Activated CD8-positive, alpha-beta memory T cell treated with anti-CD3 and anti-CD28 coated beads, Interleukin-2, amount 50 U/mL, for 48 hours (primary cell): ENCODE data around the gene FREM1.
"Not testable (repeated sequence)": the region's sequence is repeated elsewhere in the genome, so short reads cannot be mapped to it uniquely, and the experiment has no call there.

Source experiments
- DNase-seq: peaks from one replicate; pipeline ENCODE4 v3.0.0-alpha.2; 2020

FREM1 gene, protein sequence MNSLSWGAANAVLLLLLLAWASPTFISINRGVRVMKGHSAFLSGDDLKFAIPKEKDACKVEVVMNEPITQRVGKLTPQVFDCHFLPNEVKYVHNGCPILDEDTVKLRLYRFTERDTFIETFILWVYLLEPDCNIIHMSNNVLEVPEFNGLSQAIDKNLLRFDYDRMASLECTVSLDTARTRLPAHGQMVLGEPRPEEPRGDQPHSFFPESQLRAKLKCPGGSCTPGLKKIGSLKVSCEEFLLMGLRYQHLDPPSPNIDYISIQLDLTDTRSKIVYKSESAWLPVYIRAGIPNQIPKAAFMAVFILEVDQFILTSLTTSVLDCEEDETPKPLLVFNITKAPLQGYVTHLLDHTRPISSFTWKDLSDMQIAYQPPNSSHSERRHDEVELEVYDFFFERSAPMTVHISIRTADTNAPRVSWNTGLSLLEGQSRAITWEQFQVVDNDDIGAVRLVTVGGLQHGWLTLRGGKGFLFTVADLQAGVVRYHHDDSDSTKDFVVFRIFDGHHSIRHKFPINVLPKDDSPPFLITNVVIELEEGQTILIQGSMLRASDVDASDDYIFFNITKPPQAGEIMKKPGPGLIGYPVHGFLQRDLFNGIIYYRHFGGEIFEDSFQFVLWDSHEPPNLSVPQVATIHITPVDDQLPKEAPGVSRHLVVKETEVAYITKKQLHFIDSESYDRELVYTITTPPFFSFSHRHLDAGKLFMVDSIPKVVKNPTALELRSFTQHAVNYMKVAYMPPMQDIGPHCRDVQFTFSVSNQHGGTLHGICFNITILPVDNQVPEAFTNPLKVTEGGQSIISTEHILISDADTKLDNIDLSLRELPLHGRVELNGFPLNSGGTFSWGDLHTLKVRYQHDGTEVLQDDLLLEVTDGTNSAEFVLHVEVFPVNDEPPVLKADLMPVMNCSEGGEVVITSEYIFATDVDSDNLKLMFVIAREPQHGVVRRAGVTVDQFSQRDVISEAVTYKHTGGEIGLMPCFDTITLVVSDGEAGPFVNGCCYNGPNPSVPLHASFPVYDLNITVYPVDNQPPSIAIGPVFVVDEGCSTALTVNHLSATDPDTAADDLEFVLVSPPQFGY (N-terminal part only)

DNA sequence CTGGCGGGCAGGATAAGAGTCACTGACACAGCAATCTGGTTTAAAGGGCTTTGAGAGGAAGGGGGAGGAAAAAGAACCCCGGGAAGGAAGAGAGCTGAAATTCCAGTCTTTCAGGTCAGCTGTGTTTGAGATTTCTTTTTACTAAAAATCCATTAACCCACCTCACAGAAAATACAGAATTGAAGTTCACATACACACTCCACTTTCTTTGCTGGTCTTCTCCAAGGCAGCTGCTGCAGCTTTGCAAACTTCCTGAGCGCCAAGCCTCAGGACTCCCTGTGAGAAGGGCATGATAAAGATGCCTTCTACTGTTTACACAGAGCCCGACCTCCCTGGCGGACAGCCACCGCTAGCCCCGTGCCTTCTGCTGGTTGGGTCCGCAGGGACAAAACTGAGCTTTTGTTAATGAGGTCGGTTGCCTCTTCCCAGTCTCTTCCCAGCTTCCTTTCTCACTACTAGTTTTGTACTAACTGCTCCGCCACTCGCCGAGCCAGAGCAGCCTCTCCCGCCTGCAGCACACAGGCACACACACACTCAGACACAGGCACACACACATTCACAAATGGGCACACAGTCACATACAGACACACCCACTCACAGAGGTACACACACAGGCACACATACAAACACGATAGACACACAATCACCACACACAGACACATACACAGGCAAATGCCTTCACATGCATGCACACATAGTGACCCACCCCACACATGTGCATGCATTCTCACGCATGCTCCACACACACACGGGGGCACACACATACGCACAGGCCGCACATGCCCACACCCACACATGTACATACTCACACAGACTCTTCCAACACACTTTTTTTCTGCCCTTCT is at the start of gene FREM1:
Gene FREM1, minus strand, starts transcription at position 468 of the 845 bp plus-strand sequence. CDS start 41,451 bp downstream, outside the sequence.
- no peak for DNase-seq

DNA sequence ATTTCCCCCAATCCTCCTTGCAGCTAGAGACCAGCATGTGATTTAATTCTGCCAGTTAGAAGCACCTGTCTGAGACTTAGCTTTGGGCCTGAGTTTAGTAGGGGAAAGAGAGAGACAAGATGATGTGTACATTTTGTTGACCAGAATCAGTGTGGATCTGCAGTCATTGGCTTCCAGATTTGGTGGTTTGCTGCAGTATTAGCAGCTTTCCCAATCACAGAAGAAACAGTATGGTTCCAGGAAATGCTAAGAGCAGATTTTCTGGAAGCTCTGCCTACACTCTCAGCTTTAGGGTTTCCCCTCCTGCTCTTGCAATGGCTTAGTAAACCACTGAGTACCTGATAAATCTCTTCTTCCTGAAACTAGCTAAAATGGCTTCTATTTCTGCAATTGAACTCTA is 48.8 kb upstream of the FREM1 start:
- no peak for DNase-seq

DNA sequence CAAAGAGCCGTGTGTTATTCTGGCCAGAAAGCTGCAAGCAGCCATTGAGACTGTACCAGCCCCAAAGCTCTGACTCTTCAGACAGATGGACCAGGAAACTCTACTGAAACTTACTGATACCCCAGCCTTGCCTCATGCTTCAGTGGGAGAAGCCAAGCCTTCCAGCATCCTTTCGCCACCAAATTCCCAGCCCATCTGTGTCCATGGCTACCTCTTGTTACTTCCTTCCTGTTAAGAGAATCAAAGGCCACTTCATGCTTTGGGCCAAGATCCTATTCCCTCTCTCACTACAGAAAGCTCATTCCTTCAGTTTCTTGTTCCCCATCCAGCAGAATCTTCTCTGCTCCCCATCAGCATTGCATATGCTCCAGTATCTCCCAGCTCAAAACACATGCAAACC is 46.9 kb upstream of the FREM1 start:
- DNase-seq = no peak

DNA sequence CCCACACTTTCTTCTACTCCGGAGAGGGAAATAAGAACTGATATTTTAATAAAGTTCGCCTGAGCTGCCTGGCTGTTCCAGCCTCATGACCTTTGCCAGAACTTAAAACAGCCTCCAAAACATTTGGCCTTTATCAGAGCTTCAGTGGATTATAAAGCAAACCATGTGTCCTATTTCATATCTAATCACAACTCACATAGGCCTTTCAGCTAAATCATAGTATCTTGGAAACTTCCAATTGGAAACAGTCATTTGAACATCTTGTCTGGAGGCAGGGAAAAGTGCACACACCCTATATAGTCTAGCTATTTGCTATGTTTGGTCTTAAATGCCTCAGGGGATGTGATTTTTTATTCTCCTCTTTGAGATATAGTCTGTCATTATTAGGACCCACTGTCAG is 46.0 kb upstream of the FREM1 start:
- no peak for DNase-seq

DNA sequence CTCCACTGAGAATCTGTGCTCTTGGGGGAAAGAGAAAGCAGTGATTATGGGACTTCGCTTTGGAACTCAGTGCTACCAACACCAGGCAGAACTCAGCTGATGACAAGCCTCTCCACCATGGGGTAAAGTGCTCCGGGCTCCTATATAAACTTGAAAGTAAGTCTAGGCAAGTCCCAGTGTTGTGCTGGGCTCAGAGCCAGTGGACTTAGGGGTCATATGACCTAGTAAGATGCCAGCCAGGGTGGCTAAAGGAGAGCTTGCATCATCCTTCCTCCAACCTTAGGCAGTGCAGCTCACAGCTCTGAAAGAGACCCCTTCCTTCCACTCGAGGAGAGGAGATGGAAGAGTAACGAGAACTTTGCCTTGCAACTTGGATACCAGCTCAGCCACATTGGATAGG is 35.1 kb upstream of the FREM1 start:
- DNase-seq = no peak

DNA sequence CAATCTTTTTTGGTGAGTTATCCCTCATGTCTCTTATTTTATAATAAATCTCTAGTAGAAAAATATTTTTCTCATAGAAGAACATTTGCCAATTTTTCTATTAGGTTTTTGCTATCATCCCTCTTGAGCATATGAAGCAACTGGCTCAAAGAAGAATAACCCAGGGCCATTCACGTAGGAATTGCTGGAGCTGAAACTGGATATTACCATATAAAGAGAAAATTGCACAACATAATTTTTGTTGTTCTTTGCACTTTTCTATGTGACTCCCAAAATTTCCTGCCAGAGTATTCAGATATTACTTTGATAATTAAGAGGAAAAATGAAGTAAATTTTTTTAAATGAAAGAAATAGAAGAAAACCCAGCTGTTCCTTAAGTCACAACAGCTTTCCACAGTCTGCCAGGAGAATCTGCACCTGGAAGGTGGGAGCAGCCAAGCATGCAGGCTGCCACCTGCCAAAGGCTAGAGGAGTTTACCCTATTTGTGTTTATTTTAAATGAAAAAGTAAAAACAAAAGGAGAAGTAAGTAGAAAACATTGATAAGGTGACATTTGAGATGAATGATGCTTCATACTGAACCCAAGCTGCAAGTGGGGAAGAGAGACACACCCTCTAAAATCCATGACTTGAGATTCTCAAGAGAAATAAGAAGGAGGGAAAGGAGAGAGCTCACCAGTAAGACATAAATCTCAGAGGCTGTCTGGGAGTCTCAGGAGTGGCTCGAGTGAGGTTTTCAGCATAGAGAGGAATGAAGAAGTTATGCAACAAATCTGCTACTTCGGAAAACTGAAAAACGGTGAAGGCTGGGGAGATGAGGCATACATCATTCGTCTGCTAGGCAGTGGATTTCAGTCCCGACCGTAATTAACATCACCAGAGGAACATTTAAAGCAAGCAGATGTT is 31.5 kb upstream of the FREM1 start:
- DNase-seq = no peak

DNA sequence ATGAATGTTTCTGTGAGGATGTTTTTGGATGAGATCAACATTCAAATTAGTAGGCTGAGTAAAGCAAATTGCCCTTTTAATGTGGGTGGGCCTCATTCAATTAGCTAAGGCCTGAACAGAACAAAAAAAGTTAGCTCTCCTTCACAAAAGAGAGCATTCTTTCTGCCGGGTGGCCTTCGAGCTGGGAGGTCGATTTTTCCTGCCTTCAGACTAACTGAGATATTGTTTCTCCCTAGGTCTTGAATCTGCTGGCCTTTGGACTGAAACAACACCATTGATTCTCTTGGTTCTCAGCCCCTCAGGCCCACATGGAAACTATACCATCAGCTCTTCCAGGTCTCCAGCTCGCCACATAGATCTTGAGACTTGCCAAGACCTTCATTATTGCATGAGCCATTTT is 29.1 kb upstream of the FREM1 start:
- no peak for DNase-seq

DNA sequence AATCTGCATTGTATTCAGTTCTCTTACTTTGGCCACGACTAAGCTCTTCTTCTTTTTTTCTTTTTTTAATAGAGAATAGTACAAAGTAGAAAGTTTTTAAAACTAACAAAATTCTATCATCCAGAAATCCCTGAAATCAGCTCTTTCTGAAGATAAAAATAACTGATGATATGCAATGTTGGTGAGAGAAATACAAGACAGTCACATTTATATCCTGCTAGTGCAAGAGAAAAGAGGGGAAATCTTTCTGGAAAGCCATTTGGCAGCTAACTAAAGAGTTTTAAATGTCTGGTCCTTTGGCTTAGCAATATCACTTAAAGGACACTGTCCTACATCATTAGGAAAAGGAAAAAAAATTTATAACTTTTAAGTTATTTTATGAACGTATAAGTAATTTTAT is 27.0 kb upstream of the FREM1 start:
- no peak for DNase-seq

DNA sequence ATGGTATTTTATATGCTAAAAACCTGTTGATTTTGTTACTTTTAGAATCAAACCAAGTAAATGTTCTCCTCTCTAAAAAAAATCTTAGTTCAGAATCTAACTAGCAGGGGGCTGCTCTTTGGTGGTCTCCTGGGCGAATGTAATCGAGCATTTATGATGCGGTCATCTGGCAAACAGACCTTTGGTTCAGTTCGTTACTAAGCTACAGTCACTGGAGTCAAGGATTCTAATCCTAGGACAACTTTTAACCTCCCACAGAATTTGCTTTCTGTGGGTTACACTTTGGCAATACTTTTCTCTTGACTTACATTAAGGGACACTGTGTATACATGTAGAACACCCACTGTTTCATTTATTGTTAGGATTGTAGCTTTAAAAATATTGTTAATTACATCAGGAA is 26.3 kb upstream of the FREM1 start:
- DNase-seq = no peak

DNA sequence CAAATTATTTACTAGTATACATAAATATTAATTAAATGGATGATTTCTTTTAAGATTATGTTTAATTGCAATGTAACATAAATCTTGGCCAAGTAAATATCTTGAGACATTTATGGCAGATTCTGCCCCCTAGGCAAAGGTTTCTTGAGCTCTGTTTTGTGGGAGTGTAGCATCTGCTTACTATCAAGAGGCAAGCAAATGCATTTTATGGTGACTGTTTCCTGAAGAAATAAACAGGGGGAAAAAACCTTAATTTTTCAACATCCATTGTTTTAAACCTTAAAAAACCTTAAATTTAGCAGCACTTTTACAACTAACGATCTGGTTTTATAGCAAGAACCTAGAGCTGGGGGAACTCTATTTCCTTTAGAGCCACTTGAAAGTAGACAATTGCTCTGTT is 25.7 kb upstream of the FREM1 start:
- no peak for DNase-seq

DNA sequence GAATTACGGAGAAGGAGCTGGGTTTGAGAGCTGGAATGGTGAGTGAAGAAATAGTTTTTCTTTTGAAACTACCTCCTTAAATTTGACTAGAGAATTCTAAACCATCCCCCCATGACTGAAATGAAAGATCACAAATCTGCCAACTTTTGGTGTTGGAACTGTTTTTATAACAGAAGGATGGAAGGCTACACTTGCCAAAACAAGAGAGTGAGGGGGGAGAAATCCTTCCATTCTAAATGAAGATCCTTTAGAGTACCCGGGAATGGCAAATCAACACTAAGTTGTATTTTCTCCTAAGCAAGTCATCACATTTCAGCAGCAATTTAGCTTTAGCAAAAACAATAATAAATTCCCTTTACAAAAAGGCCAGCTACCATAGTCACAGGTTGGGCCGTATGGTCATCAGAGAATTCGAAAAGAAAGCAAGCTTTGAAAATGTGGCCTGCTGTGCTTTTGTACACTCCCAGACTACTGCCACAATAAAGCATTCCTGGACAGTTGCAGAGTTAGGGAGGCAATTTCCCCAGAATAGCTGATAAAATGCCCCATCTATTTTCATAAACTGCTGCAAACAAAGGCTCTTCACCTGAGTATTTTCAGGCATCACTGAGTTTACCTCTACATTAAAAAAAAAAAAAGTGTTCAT is 25.0 kb upstream of the FREM1 start:
- no peak for DNase-seq

DNA sequence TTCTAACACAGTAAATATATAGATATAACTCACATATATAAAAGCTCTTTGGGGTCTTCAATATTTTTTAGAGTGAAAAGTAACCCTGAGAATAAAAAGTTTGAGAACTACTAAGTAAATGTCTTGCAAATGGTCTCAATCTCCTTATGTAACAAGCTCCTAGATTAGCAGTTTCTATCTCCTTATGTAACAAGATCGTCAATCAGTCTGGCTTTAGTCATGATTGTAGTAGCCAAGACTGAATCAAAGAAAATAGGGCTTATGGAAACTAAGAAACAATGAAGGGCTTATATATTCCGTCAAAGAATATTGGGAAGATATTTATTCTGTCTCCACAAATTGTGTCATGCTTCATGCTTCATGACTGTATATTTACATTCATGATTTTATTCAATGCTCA is 22.4 kb upstream of the FREM1 start:
- DNase-seq = no peak

DNA sequence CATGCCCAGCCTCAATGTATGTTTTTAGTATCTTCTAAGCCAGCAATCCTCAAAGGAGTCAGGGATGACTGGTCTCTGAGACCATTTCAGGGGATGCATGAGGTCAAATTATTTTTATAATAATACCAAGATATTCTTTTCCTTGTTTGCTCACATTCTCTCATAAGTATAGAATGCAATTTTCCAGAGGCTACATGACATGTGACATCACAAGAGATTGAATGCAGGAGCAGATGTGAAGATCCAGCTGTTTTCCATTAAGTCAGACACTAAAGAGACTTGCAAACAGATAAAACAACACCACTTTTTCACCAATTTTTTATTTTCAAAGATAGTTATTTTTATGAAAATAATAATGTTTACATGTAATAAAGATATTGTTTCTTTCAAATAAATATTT is 22.0 kb upstream of the FREM1 start:
- no peak for DNase-seq

DNA sequence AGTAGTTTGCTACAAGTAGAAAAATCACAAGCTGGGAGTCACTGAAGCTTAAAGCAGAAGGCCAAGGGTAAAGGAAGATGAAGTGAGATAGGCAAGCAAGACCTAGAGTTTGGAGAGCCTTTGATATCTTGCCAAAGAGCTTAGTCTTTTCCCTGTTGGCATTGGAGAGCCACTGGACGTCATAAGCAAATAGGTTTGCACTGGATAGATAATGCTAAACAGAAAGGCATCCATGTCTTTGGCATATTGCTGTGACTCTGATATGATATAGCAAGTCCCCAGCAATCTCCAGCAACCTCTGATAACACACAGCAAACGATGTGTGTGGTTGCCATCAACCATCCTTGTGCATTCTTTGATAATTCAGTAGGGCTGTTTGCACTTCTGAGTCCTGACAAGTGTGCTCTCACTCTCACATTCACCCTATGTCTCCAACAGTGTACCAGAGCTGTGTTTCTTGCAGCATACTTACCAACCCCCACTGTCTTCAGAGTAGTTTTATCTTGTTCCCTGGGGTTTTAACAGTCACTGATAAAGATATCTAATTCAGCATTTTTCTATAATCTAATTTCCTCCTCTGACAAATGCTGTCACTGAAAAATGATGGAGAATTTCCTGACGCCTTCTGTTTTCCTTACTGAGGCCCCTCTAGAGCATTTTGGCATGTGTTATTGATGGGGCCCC is 16.9 kb upstream of the FREM1 start:
- DNase-seq = no peak

DNA sequence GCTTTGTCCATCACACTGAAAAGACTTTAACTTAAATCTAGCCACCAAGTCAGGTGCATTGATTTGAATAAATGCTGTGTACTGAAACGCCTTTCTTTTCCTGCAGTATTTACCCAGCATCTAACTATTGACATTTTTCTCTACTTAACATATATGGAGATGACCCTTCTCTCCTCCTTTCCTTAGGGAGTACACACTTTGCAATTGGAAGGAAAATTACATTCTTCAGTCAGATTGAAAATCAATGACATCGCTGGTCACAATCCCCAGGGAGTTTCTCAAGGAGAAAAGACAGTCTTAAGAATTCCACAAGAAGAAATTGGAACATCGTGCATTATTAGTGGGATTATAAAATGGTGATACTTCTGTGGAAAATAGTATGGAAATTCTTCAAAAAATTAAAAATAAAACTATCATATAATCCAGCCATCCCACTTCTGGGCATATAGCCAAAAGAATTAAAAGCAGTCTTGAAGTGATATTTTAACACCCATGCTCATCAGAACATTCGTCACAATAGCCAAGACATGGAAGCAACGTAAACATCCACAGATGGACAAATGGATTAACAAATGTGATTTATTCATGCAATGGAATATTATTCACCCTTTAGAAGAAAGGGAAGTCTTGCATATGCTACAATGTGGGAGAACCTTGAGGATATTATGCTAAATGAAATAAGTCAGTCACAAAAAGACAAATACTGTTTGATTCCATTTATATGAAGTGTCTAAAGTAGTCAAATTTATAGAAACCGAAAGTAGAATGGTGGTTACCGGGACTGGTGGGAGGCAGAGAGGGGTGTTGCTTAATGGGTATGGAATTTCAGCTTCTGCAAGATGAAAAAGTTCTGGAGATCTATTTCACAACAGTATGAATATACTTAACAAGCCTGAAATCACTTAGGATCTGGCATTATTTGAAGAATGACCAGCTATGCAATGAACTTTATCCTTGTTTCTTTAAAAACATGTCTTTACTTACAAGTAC is 14.3 kb upstream of the FREM1 start:
- no peak for DNase-seq

DNA sequence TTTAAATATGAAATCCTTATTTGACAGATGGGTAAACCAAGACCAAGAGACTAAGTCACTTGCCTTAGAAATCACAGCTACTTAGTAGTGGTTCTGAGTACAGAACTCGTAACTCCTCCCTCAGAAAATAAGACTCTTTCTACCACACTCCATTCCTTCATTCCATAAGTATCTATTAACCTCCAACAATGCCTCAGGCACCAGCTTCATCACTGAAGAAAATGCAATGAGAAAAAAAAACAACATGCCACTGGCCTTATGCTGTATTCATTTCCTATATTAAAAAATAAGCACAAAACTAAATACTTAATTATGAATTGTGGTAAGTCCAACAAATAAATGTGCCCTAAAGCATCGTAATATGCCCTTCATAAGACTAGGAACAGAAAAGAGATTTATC is 13.5 kb upstream of the FREM1 start:
- no peak for DNase-seq

DNA sequence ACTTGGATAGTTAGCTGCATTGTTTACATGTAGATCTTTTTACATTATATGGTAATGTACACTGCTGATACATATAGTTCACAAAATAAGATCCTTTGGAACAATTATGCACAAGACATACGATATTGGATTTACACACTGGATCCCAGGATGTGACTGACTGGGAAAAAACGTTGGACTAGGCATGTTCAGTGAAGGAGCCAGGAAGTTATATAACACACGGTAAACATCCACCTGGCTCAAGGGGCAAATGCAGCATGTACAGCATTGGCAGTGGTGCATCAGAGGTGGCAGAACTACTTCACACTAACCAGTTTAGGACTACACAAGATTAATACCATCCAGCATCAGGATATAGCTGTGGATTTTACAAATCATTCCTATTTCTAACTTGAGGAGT is 10.6 kb upstream of the FREM1 start:
- DNase-seq = not testable (repeated sequence)

DNA sequence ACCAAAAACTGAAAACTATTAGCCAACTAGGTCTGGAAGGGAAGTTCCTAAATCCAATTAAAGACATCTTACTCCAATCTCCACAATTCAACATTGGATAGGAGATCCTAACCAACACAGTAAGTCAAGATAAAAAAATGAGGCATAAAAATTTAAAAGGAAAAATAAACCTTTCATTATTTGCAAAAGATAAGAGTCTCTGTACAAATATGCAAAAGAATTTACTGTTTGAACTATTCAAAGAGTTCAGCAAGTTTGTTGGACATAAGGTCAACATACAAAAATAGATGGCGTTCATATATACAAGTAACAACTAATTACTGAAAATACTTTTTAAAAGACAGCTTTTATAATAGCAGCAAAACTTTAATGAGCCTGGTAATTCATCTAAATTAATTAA is 3.1 kb upstream of the FREM1 start:
- DNase-seq = no peak

DNA sequence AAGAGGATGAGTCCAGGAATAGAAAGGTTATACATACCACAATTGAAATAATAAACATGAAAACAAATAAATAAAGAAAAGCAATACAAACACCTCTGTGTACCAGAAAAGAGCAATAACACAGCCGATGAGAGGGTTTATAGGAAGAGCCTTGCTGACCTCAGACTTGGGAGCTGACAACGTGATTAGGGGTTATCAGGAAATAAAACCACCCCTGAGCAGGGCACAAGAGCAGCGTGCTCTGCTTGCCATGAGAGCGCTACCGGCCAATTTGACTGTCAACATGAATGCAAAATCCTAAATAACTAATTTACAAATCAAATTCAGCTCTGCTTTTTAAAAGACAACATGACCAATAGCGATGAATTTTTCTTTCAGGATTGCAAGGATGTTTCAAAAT is 2.6 kb upstream of the FREM1 start:
- no peak for DNase-seq
